DOHH2 (cell line): ENCODE data around the gene COL5A1.

ENCODE experiments used
- H3F3A ChIP-seq: fragments of 200-600 bp; sonication (generic), shearing (Covaris generic); 2 replicates; pipeline ENCODE4 v1.6.0; 2016; ENCODE audit warnings: antibody characterized with exemption, mild to moderate bottlenecking; ENCODE audit not compliant: control insufficient read depth, insufficient read depth
- H3K27ac ChIP-seq: fragments of 200-600 bp; sonication (generic); 2 replicates; pipeline ENCODE4 v1.5.1; 2014; ENCODE audit warnings: low read depth, mild to moderate bottlenecking, low read length, moderate library complexity
- H3K27me3 ChIP-seq: fragments of 200-600 bp; sonication (generic); 2 replicates; pipeline ENCODE4 v1.6.1; 2014; ENCODE audit warnings: mild to moderate bottlenecking, low read length, mixed read lengths; ENCODE audit not compliant: control insufficient read depth
- H3K36me3 ChIP-seq: fragments of 200-600 bp; sonication (generic); 2 replicates; pipeline ENCODE4 v1.6.1; 2014; ENCODE audit warnings: mild to moderate bottlenecking, low read length, moderate library complexity, mixed read lengths; ENCODE audit not compliant: control insufficient read depth
- H3K4me1 ChIP-seq: fragments of 200-600 bp; sonication (generic); 2 replicates; pipeline ENCODE4 v1.6.1; 2014; ENCODE audit warnings: mild to moderate bottlenecking, low read length, mixed read lengths; ENCODE audit not compliant: control insufficient read depth
- H3K4me2 ChIP-seq: fragments of 200-600 bp; sonication (generic); 2 replicates; pipeline ENCODE4 v1.6.0; 2014; ENCODE audit warnings: mild to moderate bottlenecking, low read length, moderate library complexity
- H3K4me3 ChIP-seq: fragments of 200-600 bp; sonication (generic); 2 replicates; pipeline ENCODE4 v1.5.1; 2014; ENCODE audit warnings: mild to moderate bottlenecking, low read length, mixed read lengths
- H3K79me2 ChIP-seq: fragments of 200-600 bp; sonication (generic); 2 replicates; pipeline ENCODE4 v1.6.1; 2014; ENCODE audit warnings: mild to moderate bottlenecking, low read length, mixed read lengths; ENCODE audit not compliant: control insufficient read depth
- H3K9me2 ChIP-seq: fragments of 200-600 bp; sonication (generic); replicated peaks from 2 replicates; pipeline ENCODE4 v1.6.1; 2014; ENCODE audit warnings: mild to moderate bottlenecking, low read length, mixed read lengths; ENCODE audit not compliant: control insufficient read depth
- H3K9me3 ChIP-seq: fragments of 200-600 bp; sonication (generic); 2 replicates; pipeline ENCODE4 v1.6.1; 2014; ENCODE audit warnings: antibody characterized with exemption, low read length, mixed read lengths; ENCODE audit not compliant: control insufficient read depth, insufficient read depth
- H4K20me1 ChIP-seq: fragments of 200-600 bp; sonication (generic); 2 replicates; pipeline ENCODE4 v1.6.0; 2014; ENCODE audit warnings: low read depth, mild to moderate bottlenecking, antibody characterized with exemption, low read length, moderate library complexity; ENCODE audit not compliant: control insufficient read depth, insufficient read depth
- CTCF ChIP-seq: fragments of 200-600 bp; sonication (generic); IDR thresholded peaks from one replicate; pipeline ENCODE4 v1.5.1; 2014; ENCODE audit warnings: antibody characterized with exemption, mild to moderate bottlenecking, low read depth, low read length; ENCODE audit not compliant: poor library complexity, severe bottlenecking
- EZH2phosphoT487 ChIP-seq: fragments of 200-600 bp; sonication (generic); IDR thresholded peaks from 2 replicates; pipeline ENCODE4 v1.6.1; 2017; ENCODE audit warnings: borderline replicate concordance, mild to moderate bottlenecking, antibody characterized with exemption, low read length, moderate library complexity, mixed read lengths

COL5A1 gene

GRCh38 chr9:134838651-134839454 is 197.2 kb downstream of the COL5A1 start:
- no peak for TF ChIP-seq CTCF
- TF ChIP-seq EZH2phosphoT487, result no peak
- H3K9me2 ChIP-seq, result no peaks in the 10 kb centered on the region
- H3K79me2 ChIP-seq, result no peaks in the 10 kb centered on the region
- no peak overlapping the region for H3K27ac ChIP-seq
- no peaks in the 10 kb centered on the region for H4K20me1 ChIP-seq
- no peaks in the 10 kb centered on the region for H3K27me3 ChIP-seq
- H3K9me3 ChIP-seq, result no peaks in the 10 kb centered on the region
- H3K4me3 ChIP-seq, result no peak overlapping the region
- H3K4me2 ChIP-seq, result no peak overlapping the region
- H3F3A ChIP-seq, result no peaks in the 10 kb centered on the region
- no peaks in the 10 kb centered on the region for H3K36me3 ChIP-seq
- H3K4me1 ChIP-seq, result no peaks in the 10 kb centered on the region

GRCh38 chr9:134839455-134840125 is 198.0 kb downstream of the COL5A1 start:
- H3K27ac ChIP-seq, result no peak overlapping the region
- TF ChIP-seq EZH2phosphoT487, result no peak
- no peak for TF ChIP-seq CTCF
- no peaks in the 10 kb centered on the region for H3K27me3 ChIP-seq

DNA sequence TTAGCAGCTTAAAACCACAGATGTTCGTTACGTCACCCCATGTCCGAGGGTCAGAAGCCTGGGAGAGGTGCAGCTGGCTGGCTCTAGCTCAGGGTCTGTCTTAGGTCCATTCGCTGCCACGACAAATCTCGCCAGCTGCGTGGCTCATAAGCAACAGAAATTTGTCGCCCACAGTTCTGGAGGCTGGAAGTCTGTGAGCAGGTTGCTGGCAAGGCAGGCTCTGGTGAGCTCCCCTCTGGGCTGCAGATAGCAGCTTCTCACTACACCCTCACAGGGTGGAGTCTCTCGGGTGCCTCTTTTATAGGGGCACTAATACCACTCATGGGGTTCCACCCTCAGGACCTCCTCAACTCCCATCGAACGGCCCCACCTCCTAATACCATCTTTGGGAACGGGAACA is 198.9 kb downstream of the COL5A1 start:
- TF ChIP-seq CTCF (no peak), EZH2phosphoT487 (no peak)
- Histone ChIP-seq H3K9me2 (no peaks in the 10 kb centered on the region), H4K20me1 (no peaks in the 10 kb centered on the region), H3F3A (no peaks in the 10 kb centered on the region), H3K9me3 (no peaks in the 10 kb centered on the region), H3K27me3 (no peaks in the 10 kb centered on the region), H3K27ac (no peak overlapping the region), H3K36me3 (no peaks in the 10 kb centered on the region), H3K79me2 (no peaks in the 10 kb centered on the region), H3K4me2 (no peak overlapping the region), H3K4me1 (no peaks in the 10 kb centered on the region), H3K4me3 (no peak overlapping the region)

More at GRCh38 chr9:134839455-134840125, 198.0 kb downstream of the COL5A1 start:
- Histone ChIP-seq H3F3A (no peaks in the 10 kb centered on the region), H3K9me2 (no peaks in the 10 kb centered on the region), H4K20me1 (no peaks in the 10 kb centered on the region), H3K4me1 (no peaks in the 10 kb centered on the region), H3K36me3 (no peaks in the 10 kb centered on the region), H3K4me2 (no peak overlapping the region), H3K4me3 (no peak overlapping the region), H3K9me3 (no peaks in the 10 kb centered on the region), H3K79me2 (no peaks in the 10 kb centered on the region)
